ENCODE measurements around the gene GOSR1.
"Not testable (repeated sequence)": the region's sequence is repeated elsewhere in the genome, so short reads cannot be mapped to it uniquely, and the experiment has no call there.

The GOSR1 gene

DNA sequence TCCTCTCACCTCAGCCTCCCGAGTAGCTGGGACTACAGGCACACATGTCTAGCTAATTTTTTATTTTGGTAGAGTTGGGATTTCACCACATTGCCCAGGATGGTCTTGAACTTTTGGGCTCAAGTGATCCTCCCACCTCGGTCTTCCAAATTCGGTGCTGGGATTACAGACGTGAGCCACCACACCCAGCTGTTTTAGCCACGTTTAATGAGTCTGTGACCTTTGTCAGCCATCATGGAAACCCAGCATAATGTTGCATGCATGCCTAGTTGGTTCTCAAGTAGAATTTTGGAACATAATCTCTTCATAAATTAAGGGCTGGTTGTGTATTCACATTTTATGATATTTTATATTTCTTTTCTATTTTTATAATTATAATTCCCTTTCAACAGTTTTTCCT is 42.0 kb downstream of the GOSR1 start:
- no peaks in the 10 kb centered on the region for H3K9me3 Mint-ChIP-seq
- no peaks in the 10 kb centered on the region for H3K27me3 Mint-ChIP-seq
- peaks cover 68% of the 10 kb centered on the region for H3K36me3 Mint-ChIP-seq (ENCODE audit: insufficient read depth)
- H3K4me3 Mint-ChIP-seq, result no peak overlapping the region
- ATAC-seq (replicated peaks), result no peak
- no peak for DNase-seq
- H3K27ac Mint-ChIP-seq, result peak overlapping the region in 1 of 2 donors; percentile 46
- H3K4me1 Mint-ChIP-seq (ENCODE audit: low read depth in 2 of 2), result peaks cover 0 to 2% of the 10 kb centered on the region in 2 donors

DNA sequence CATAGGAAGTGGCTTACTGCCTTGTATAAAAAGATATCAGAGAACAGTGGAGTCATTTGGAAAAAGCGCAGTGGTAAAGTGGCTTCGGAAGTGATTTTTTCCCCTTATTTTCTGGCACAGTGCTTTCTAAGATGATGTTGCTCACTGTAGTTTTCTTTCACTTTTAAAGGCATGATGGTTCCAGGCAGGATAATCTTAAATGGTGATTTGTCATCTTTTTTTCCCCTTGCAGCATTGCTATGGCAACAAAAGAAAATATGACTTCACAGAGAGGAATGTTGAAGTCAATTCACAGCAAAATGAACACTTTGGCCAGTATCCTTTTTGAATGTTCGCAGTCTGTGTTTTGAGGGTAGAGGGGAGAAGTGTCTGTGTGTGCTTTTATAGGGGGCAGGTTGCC is 42.5 kb downstream of the GOSR1 start:
- H3K36me3 Mint-ChIP-seq (ENCODE audit: insufficient read depth), result peaks cover 66% of the 10 kb centered on the region
- peaks cover 0 to 2% of the 10 kb centered on the region in 2 donors for H3K4me1 Mint-ChIP-seq (ENCODE audit: low read depth in 2 of 2)
- DNase-seq (no peak), ATAC-seq (replicated peaks) (no peak)
- no peaks in the 10 kb centered on the region for H3K9me3 Mint-ChIP-seq
- H3K27ac Mint-ChIP-seq, result peak overlapping the region; percentile 46 to 72
- no peak overlapping the region for H3K4me3 Mint-ChIP-seq
- no peaks in the 10 kb centered on the region for H3K27me3 Mint-ChIP-seq

DNA sequence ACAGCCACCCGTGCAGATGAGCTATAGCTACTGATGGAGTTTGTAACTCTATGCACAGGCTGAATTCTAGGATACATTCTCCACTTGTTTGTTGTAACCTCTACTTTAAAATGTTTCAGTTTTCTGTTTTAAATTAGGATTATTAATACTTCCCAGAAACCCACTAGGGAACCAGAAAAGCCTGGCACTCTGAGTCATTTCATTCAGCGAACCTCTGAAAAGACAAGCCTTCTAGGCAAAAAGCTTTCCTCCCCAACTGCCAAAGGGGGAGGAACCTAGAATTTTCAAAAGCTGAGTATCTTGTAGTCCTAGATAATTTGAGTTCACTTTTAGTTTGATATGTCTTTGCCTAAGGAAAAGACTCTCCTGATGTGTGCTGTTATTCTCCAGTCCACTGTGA is 43.2 kb downstream of the GOSR1 start:
- Mint-ChIP-seq H3K27me3 (no peaks in the 10 kb centered on the region), H3K27ac (peak overlapping the region in 1 of 2 donors; percentile 72), H3K4me3 (no peak overlapping the region), H3K36me3 (ENCODE audit: insufficient read depth) (peaks cover 59% of the 10 kb centered on the region), H3K4me1 (ENCODE audit: low read depth in 2 of 2) (peaks cover 0 to 2% of the 10 kb centered on the region in 2 donors), H3K9me3 (no peaks in the 10 kb centered on the region)
- DNase-seq (no peak), ATAC-seq (replicated peaks) (no peak)

DNA sequence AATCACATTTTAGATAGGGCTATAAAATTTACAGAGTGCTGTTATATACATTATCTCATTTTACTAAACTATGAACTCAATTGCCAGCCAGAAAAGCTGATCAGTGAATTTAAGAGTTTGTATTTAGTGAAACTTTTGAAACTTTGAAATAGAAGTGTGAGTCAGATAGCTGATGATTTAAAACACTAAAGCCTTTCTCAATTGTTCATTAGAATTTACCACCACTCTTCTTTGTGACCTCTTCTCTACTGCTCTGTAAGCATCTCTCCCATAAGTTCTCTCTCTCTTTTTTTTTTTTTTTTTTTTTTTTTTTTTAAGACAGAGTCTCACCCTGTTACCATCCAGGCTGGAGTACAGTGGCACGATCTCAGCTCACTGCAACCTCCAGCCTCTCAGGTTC is 43.7 kb downstream of the GOSR1 start:
- H3K4me1 Mint-ChIP-seq (ENCODE audit: low read depth in 2 of 2), result peaks cover 0 to 2% of the 10 kb centered on the region in 2 donors
- H3K27ac Mint-ChIP-seq, result peak overlapping the region in 1 of 2 donors; percentile 72
- H3K9me3 Mint-ChIP-seq, result no peaks in the 10 kb centered on the region
- H3K4me3 Mint-ChIP-seq, result no peak overlapping the region
- ATAC-seq (replicated peaks) (no peak), DNase-seq (no peak)
- peaks cover 57% of the 10 kb centered on the region for H3K36me3 Mint-ChIP-seq (ENCODE audit: insufficient read depth)
- no peaks in the 10 kb centered on the region for H3K27me3 Mint-ChIP-seq

DNA sequence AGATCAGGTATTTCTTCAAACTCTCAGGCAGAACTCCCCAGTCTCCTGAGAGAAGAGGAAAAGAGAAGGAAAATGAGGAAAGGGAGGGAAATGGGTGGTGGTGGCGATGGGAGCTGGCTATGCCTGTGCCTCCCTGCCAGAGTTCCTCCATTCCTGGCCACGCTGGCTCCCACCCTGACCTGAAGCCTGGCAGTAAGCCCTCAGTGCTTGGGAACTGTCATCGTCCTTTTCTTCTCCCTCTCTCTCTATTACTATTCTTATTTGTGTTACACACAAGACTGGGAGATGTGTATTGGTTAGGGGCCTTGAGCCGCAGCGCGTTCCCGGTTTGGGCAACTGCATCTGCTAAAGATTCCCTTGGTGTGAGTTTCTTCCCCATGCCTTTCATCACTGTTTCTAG is 44.6 kb downstream of the GOSR1 start:
- Mint-ChIP-seq H3K27ac (no peak overlapping the region), H3K36me3 (ENCODE audit: insufficient read depth) (peaks cover 53% of the 10 kb centered on the region), H3K4me1 (ENCODE audit: low read depth in 2 of 2) (peaks cover 0 to 2% of the 10 kb centered on the region in 2 donors), H3K4me3 (no peak overlapping the region), H3K27me3 (no peaks in the 10 kb centered on the region), H3K9me3 (no peaks in the 10 kb centered on the region)
- DNase-seq (no peak), ATAC-seq (replicated peaks) (no peak)

DNA sequence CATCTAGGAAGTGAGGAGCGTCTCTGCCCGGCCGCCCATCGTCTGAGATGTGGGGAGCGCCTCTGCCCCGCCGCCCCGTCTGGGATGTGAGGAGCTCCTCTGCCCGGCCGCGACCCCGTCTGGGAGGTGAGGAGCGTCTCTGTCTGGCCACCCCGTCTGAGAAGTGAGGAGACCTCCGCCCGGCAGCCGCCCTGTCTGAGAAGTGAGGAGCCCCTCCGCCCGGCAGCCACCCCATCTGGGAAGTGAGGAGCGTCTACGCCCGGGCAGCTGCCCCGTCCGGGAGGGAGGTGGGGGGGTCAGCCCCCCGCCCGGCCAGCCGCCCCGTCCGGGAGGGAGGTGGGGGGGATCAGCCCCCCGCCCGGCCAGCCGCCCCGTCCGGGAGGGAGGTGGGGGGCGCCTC is 46.0 kb downstream of the GOSR1 start:
- not testable (repeated sequence) for H3K27me3 Mint-ChIP-seq; H3K9me3 Mint-ChIP-seq; H3K4me1 Mint-ChIP-seq (ENCODE audit: low read depth in 2 of 2); ATAC-seq (replicated peaks); DNase-seq; H3K4me3 Mint-ChIP-seq
- Mint-ChIP-seq H3K36me3 (ENCODE audit: insufficient read depth) (peaks cover 42% of the 10 kb centered on the region), H3K27ac (peak overlapping the region in 1 of 2 donors; percentile 82)

DNA sequence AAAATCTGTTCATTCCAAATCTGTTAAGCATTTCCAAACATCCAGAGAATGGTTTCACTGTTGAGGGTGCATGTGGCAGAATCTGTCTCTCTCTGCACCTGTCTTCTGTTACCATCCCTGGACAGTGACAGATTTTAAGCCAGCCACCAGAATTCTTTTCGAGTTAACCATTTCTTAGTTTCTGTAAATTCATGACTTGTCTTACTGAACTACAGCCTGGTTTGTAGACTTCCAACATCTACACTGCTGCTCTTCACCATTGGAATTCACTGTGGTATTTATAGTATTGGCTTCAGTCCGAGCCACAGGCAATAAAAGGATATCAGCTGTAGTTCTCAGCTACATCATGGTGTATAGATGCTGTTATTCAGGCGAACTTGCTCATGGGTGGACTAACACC is 47.6 kb downstream of the GOSR1 start:
- H3K4me1 Mint-ChIP-seq (ENCODE audit: low read depth in 2 of 2), result no peaks in the 10 kb centered on the region
- no peak for ATAC-seq (replicated peaks)
- no peaks in the 10 kb centered on the region for H3K27me3 Mint-ChIP-seq
- H3K36me3 Mint-ChIP-seq (ENCODE audit: insufficient read depth), result peaks cover 26% of the 10 kb centered on the region
- no peaks in the 10 kb centered on the region for H3K9me3 Mint-ChIP-seq
- H3K27ac Mint-ChIP-seq, result no peak overlapping the region
- H3K4me3 Mint-ChIP-seq, result no peak overlapping the region
- no peak for DNase-seq

DNA sequence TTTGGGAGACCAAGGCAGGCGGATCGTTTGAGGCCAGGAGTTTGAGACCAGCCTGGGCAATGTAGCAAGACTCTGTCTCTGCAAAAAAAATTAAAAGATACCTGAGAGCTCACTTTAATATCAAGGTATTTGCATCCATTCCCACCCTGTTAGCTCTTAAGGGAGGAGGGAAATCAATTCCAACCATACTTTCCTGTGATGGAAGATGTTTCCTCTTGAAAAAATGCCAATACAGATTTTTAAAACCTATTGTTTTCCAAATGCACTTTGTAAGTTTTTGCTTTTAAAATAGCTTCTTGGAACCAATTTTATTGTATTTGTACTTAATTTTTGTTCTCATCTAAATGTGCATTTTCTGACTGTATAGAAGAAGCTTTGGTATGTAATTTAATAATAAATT is 49.2 kb downstream of the GOSR1 start:
- Mint-ChIP-seq H3K4me3 (no peak overlapping the region), H3K9me3 (no peaks in the 10 kb centered on the region), H3K27ac (no peak overlapping the region), H3K36me3 (ENCODE audit: insufficient read depth) (peaks cover 16% of the 10 kb centered on the region), H3K27me3 (no peaks in the 10 kb centered on the region), H3K4me1 (ENCODE audit: low read depth in 2 of 2) (no peaks in the 10 kb centered on the region)
- no peak for ATAC-seq (replicated peaks)
- DNase-seq, result no peak

DNA sequence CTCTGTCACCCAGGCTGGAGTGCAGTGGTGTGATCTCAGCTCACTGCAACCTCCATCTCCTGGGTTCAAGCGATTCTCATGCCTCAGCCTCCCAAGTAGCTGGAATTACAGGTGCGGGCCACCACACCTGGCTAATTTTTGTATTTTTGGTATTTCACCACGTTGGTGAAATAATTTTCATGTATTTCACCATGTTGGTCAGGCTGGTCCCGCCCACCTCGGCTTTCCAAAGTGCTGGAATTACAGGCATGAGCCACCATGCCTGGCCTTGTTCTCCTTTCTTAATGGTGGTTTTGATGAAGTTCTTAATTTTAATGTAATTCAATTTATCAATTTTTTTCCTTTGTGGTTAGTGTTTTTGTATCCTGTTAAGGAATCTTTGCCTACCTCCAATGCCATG is 51.5 kb downstream of the GOSR1 start:
- H3K27ac Mint-ChIP-seq; ATAC-seq (replicated peaks); H3K4me1 Mint-ChIP-seq (ENCODE audit: low read depth in 2 of 2); H3K9me3 Mint-ChIP-seq; DNase-seq; H3K36me3 Mint-ChIP-seq (ENCODE audit: insufficient read depth); H3K27me3 Mint-ChIP-seq; H3K4me3 Mint-ChIP-seq: not testable (repeated sequence)

DNA sequence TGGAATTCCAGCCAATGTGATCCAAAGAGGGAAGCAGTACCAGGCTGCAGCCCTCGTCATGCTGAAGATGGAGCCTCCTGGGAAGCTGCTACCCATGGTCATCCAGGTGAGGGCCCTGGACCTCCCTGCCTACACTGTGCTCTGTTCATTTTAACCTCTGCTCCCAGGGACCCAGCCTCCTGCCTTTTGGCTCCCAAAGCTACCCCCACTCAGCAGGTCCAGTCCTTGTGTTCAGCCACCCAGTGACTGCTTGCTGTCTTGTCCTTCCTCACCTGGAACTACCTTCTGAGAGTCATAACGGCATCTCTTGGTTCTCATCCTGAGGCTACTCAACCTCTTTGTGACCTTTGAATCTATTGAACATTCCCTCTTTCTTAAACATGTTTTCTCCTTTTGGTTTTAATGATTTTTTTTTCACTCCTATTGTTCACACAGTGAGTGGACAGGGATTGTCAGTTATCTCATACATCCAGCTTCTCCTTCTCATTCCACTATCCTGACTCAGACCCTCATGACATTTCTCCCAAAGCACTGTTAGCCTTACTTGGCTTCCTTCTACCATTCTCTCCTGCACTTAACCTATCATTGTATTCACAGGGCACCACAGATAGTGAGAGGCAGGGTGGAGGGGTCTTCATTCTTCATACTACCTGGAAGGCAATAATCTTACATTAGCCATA is 53.3 kb downstream of the GOSR1 start:
- H3K27ac Mint-ChIP-seq, result no peak overlapping the region
- no peak overlapping the region for H3K4me3 Mint-ChIP-seq
- H3K4me1 Mint-ChIP-seq (ENCODE audit: low read depth in 2 of 2), result no peaks in the 10 kb centered on the region
- no peaks in the 10 kb centered on the region for H3K27me3 Mint-ChIP-seq
- H3K9me3 Mint-ChIP-seq, result no peaks in the 10 kb centered on the region
- no peak for ATAC-seq (replicated peaks)
- H3K36me3 Mint-ChIP-seq (ENCODE audit: insufficient read depth), result no peaks in the 10 kb centered on the region
- no peak for DNase-seq

DNA sequence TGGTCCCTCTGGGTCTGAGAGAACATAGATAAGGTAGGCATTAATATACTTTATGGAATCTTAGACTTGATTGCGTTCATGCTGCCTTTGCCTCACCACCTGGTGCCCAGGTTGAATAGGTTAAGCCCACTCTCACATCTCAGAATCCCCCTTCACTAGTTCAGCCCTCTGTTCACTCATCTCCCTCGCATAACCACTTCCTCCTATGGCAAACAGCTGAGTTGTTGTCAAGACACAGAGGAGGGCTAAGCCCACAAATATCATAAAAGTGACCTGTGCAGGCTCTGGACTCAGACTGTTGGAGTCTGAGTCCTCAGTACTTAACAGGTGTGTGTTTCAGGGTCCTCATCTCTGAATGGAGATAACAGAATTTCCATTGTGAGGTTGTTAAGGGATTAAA is 55.7 kb downstream of the GOSR1 start:
- Mint-ChIP-seq H3K36me3 (ENCODE audit: insufficient read depth) (no peaks in the 10 kb centered on the region), H3K27me3 (no peaks in the 10 kb centered on the region), H3K27ac (no peak overlapping the region), H3K9me3 (no peaks in the 10 kb centered on the region), H3K4me3 (no peak overlapping the region), H3K4me1 (ENCODE audit: low read depth in 2 of 2) (no peaks in the 10 kb centered on the region)
- DNase-seq (no peak), ATAC-seq (replicated peaks) (no peak)

DNA sequence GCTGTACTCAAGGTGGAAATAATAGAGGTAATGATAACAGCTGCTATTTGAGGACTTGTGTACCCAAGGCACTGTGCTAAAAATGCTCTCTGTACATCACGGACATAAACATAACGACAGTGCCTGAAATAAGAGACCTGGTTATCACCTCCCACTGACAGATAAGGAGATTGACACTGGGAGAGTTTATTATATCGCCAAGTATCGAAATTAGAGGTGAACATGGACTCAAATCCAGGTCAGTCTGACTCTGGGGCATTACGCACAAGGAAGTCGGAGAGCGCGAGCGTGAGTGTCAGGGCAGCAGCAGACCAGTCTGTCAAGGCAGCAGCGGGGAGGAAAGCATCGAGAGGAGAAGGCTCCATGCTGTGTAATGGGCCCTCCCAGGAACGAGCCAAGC is 57.1 kb downstream of the GOSR1 start:
- no peaks in the 10 kb centered on the region for H3K36me3 Mint-ChIP-seq (ENCODE audit: insufficient read depth)
- H3K4me1 Mint-ChIP-seq (ENCODE audit: low read depth in 2 of 2), result no peaks in the 10 kb centered on the region
- DNase-seq (no peak), ATAC-seq (replicated peaks) (no peak)
- H3K9me3 Mint-ChIP-seq, result no peaks in the 10 kb centered on the region
- no peak overlapping the region for H3K4me3 Mint-ChIP-seq
- no peak overlapping the region for H3K27ac Mint-ChIP-seq
- no peaks in the 10 kb centered on the region for H3K27me3 Mint-ChIP-seq

DNA sequence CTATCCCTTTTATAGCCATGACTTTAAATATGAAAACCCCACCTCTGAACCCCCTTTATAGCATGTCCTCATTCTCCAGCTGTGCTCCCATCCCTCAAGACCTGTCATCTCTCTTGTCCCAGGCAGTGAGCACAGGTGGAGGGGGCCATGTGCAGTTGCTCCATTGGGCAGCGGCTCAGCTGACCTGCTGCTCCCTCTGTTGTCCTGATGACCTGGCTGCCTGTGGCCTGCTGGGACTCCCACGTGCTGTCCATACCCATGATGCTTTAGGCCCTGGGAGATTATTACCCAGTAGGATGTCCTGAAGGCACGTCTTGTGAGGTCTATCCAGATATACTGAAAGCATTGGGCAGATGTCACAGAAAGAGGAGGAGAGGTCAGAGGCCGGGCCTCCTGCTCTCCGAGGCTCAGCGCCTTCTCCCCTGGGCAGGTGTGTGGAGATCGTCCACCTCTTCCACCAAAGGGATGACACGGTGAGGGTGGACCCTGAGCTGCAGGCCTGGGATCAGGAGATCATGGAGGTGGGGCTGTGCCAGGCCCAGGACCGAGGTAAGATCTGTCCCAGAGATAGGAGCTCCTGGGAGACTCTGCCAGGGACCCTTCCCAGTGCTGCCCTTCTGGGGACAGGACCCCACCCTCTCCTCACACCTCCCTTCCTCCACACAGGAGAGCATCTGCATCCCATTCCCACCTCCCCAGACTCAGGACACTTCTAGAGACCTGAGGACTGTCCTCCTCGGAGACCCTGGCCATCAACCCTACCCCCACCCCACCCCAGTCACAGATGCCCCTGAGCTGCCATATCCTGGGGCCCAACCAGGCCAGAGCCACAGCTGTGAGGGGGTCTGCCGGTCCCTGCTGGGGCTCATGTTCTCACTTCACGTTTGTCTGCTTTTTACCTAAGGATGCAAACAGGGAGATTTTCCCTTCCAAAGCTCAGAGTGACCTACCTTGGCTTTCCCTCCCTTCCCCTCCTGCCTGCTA is 58.0 kb downstream of the GOSR1 start:
- DNase-seq (no peak), ATAC-seq (replicated peaks) (no peak)
- no peak overlapping the region for H3K27ac Mint-ChIP-seq
- no peaks in the 10 kb centered on the region for H3K4me1 Mint-ChIP-seq (ENCODE audit: low read depth in 2 of 2)
- H3K9me3 Mint-ChIP-seq, result no peaks in the 10 kb centered on the region
- no peaks in the 10 kb centered on the region for H3K36me3 Mint-ChIP-seq (ENCODE audit: insufficient read depth)
- H3K4me3 Mint-ChIP-seq, result no peak overlapping the region
- H3K27me3 Mint-ChIP-seq, result no peaks in the 10 kb centered on the region

DNA sequence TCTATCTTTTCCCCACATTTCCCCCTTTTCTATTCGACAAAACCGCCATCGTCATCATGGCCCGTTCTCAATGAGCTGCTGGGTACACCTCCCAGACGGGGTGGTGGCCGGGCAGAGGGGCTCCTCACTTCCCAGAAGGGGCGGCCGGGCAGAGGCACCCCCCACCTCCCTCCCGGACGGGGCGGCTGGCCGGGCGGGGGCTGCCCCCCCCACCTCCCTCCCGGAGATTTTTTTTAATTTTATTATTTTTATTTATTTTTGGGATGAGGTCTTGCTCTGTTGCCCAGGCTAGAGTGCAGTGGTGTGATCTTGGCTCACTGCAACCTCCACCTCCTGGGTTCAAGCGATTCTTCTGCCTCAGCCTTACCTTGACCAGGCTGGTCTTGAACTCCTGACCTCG is 59.6 kb downstream of the GOSR1 start:
- not testable (repeated sequence) for H3K27me3 Mint-ChIP-seq; ATAC-seq (replicated peaks); H3K4me1 Mint-ChIP-seq (ENCODE audit: low read depth in 2 of 2); H3K4me3 Mint-ChIP-seq; H3K9me3 Mint-ChIP-seq; H3K27ac Mint-ChIP-seq; DNase-seq; H3K36me3 Mint-ChIP-seq (ENCODE audit: insufficient read depth)
